Activated T-cell treated with anti-CD3 and anti-CD28 coated beads, Interleukin-2, amount 50 U/mL, for 48 hours (primary cell): ENCODE results near the gene HLF.

Experiments used
- DNase-seq, 2 experiments: peaks; one replicate each; pipeline ENCODE4 v3.0.0-alpha.2; 2020

HLF gene

GRCh38 chr17:55275894-55276804 is 11.4 kb downstream of the HLF start:
- DNase-seq: no peak

- DNase-seq: no peak
Observed at GRCh38 chr17:55278173-55278961, 13.6 kb downstream of the HLF start.

GRCh38 chr17:55279203-55279602 is 14.4 kb downstream of the HLF start:
- no peak for DNase-seq

- DNase-seq: no peak
Observed at GRCh38 chr17:55279788-55280187, 15.0 kb downstream of the HLF start.

- DNase-seq: no peak
Observed at GRCh38 chr17:55280212-55280611, 15.5 kb downstream of the HLF start.

GRCh38 chr17:55281649-55282378 is 17.1 kb downstream of the HLF start:
- DNase-seq: no peak

GRCh38 chr17:55282379-55282702 is 17.6 kb downstream of the HLF start:
- no peak for DNase-seq

GRCh38 chr17:55282741-55283140 is 18.0 kb downstream of the HLF start:
- no peak for DNase-seq

- no peak for DNase-seq
Observed at GRCh38 chr17:55283256-55283965, 18.7 kb downstream of the HLF start.

GRCh38 chr17:55284001-55284884 is 19.5 kb downstream of the HLF start:
- DNase-seq: no peak

GRCh38 chr17:55284944-55285339 is 20.2 kb downstream of the HLF start:
- DNase-seq: no peak

- DNase-seq: no peak
Observed at GRCh38 chr17:55285340-55286301, 20.9 kb downstream of the HLF start.

- no peak for DNase-seq
Observed at GRCh38 chr17:55286681-55287589, 22.2 kb downstream of the HLF start.

- DNase-seq: no peak
Observed at GRCh38 chr17:55288356-55289105, 23.8 kb downstream of the HLF start.

- DNase-seq: no peak
Observed at GRCh38 chr17:55289106-55289446, 24.3 kb downstream of the HLF start.

GRCh38 chr17:55289978-55290377 is 25.2 kb downstream of the HLF start:
- no peak for DNase-seq

- no peak for DNase-seq
Observed at GRCh38 chr17:55290492-55291113, 25.8 kb downstream of the HLF start.

GRCh38 chr17:55291114-55291507 is 26.4 kb downstream of the HLF start:
- DNase-seq: no peak
